Measurements from ENCODE around the gene ASAP3. TPM values are rescaled to one million over a fixed set of nuclear protein-coding genes. Genes with fewer than 3 reads are reported as not detected.
A peak's percentile ranks its signal among the peaks of the same experiment; 100 is the strongest.

Gene ASAP3
- total and polyA plus RNA-seq, 12 donors = 22.4 to 122 (median 77.3) TPM

DNA sequence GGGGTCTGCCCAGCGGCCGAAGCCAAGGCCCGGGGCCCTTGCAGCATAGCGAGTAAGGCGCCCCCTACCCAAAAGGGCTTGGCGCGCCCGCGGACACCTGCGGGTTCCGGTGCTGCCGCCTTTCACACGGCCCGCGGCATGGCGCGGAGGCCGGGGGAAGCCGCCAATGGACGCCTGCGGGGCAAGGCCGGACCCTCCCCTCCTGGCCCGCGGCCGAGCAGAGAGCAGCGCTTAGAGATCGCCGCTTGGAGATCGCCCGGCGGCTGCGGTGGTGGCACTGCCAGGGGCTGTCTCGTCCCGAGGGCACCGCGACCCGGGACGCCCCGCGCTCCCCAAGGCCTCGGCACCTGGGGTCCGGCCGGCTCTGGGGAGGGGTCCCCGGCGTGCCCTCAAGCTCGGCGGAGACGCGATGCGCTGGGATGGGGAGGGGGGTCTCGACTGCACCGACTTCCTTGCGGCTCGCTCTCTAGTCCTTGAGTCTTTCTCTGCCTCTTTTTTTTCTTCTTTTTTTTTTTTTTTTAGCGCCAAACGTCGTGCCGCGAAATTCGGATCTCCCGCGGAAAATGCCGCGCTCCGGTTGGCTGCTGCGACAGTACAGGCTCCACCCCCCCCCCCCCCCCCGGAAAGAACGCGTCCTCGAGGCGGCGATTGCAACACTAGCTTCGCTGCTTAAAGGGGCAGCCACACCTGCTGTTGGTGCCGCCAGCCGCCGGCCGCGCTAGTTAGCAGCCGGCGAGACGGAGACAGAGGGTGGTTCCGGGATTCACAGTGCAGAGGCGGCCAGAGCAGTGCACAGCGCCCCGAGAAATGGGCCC is 47.0 kb upstream of the ASAP3 start, which contains the start of gene E2F2:
E2F2 (minus strand) TSS at position 487 of the 815 bp plus-strand sequence; CDS start at position 47, 440 bp downstream.
- peak within 1 kb of the TSS in 3 of 4 donors; percentile 6 to 45 (median 14) for H3K4me3 ChIP-seq
- TF ChIP-seq, protein P1, sequence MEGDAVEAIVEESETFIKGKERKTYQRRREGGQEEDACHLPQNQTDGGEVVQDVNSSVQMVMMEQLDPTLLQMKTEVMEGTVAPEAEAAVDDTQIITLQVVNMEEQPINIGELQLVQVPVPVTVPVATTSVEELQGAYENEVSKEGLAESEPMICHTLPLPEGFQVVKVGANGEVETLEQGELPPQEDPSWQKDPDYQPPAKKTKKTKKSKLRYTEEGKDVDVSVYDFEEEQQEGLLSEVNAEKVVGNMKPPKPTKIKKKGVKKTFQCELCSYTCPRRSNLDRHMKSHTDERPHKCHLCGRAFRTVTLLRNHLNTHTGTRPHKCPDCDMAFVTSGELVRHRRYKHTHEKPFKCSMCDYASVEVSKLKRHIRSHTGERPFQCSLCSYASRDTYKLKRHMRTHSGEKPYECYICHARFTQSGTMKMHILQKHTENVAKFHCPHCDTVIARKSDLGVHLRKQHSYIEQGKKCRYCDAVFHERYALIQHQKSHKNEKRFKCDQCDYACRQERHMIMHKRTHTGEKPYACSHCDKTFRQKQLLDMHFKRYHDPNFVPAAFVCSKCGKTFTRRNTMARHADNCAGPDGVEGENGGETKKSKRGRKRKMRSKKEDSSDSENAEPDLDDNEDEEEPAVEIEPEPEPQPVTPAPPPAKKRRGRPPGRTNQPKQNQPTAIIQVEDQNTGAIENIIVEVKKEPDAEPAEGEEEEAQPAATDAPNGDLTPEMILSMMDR (IDR thresholded peaks at IDR 0.05) = no peak
- TF ChIP-seq POLR2A (IDR thresholded peaks at IDR 0.05) = peak in 1 of 2 donors; percentile 32
- intact Hi-C loops (cut with DNase I) = loop anchor here in 1 of 2 donors (10.0 kb wide), 1 partner anchor 106 kb away; the partner anchor contains the start of gene TCEA3
- H3K36me3 ChIP-seq (replicated peaks in 1 of 2) = no peaks in the 10 kb centered on the region
- H3K9me3 ChIP-seq (replicated peaks in 1 of 3) = no peaks in the 10 kb centered on the region
- peak; percentile 82 to 91 (median 88) for DNase-seq
- 0 to 1% (median 0%) methylated on average over 50 to 85 of the region's 85 CpGs for WGBS, 4 donors
- peak within 1 kb of the TSS; percentile 35 to 74 (median 49) for H3K27ac ChIP-seq
- H3K4me1 ChIP-seq (replicated peaks in 1 of 2) = peaks cover 23 to 47% of the 10 kb centered on the region in 2 donors
- H3K27me3 ChIP-seq = no peaks in the 10 kb centered on the region

DNA sequence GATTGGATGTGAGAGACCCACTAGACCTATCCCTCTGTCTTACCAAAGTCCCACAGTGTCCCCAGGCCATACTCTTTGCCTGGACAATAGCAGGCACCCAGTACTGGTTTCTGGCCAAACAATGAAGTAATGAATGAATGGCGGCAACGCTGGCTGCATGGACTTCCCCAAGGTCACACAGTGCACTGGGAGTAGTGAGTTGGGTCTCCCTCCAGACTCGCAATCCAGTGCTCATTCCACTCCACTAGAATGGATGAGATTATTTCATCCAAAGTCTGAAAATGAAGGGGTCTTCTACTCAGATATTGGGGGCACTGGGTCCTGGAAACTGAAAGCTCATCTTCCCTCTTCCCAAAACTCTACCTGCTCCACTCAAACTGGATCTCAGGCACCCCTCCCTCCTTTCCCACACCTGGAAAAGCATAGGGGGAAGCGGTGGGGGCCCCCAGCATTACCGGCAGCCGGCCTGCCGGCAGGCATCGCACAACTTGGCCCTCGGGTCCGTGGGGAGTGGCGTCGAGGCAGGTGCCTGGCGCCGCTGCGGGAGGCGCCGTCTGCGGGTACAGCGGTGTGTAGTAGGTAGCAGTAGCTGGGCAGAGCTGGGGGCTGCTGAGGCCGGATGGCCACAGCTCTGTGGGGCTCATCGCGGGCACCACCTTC is 46.2 kb upstream of the ASAP3 start:
- intact Hi-C loops (cut with DNase I) = loop anchor here in 1 of 2 donors (10.0 kb wide), 1 partner anchor 105 kb away; the partner anchor contains the start of gene TCEA3
- Histone ChIP-seq H3K36me3 (replicated peaks in 1 of 2) (no peaks in the 10 kb centered on the region), H3K9me3 (replicated peaks in 1 of 3) (no peaks in the 10 kb centered on the region), H3K27ac (no peak overlapping the region), H3K27me3 (no peaks in the 10 kb centered on the region), H3K4me3 (peak overlapping the region in 2 of 4 donors; percentile 14 to 45), H3K4me1 (replicated peaks in 1 of 2) (peaks cover 23 to 47% of the 10 kb centered on the region in 2 donors)
- 2 to 16% (median 4%) methylated on average over 10 to 22 of the region's 22 CpGs for WGBS, 4 donors
- peak in 1 of 7 donors; percentile 8 for DNase-seq
- TF ChIP-seq, protein P1 (IDR thresholded peaks at IDR 0.05) = no peak
- TF ChIP-seq POLR2A (IDR thresholded peaks at IDR 0.05) = no peak

DNA sequence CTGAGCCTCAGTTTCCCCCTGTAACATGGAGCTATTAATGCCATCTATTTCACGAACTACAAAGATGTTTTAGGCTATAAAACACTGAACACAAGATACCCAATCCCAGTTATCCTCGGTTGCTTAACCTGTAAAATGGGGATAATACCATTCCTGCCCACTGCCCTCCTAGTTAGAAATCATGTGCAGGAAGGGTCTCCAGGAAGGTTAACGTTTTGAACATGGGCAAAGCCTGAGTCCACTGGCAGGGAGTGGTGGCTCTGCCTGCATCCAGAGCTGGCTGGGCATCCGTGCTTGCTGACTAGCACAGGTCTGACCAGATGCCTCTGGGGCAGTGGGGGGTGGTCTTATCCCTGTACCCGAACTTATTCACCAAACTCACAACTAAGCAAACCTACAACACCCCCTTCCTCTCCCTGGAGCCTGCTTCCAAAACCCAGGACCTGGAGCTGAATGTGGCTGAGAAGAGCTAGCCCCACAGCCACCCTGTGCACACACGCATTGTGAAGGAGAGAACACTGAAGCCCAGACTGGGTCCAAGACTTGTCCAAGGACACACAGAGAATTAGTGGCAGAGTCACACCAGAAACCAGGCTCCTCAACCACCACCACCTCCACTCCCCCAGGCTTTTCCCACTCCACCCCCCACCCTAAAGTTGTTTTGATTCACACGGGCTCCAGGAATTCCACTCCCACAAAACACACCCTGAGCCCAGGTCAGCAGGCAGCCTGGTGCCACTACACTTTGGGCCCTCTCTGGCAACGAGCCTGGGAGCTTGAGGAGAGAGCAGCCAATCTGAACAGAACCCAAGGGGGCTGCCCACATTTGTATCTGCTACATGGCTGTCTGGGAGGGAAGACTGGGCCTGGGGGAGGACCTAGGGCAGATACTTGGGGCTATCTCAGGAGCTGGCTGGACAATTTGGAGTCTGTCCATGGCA is 45.4 kb upstream of the ASAP3 start:
- Histone ChIP-seq H3K27ac (no peak overlapping the region), H3K9me3 (replicated peaks in 1 of 3) (no peaks in the 10 kb centered on the region), H3K4me3 (no peak overlapping the region), H3K27me3 (no peaks in the 10 kb centered on the region), H3K4me1 (replicated peaks in 1 of 2) (peaks cover 23 to 47% of the 10 kb centered on the region in 2 donors), H3K36me3 (replicated peaks in 1 of 2) (no peaks in the 10 kb centered on the region)
- peak in 1 of 7 donors; percentile 6 for DNase-seq
- WGBS, 4 donors = 49 to 79% (median 59%) methylated on average over 5 to 8 of the region's 8 CpGs
- intact Hi-C loops (cut with DNase I) = loop anchor here (5.0 to 10.0 kb wide), 2 partner anchors 37 to 105 kb away; partner anchors contain the start of gene TCEA3 (in 1 of the 2)
- no peak for TF ChIP-seq POLR2A (IDR thresholded peaks at IDR 0.05)
- TF ChIP-seq, protein P1 (IDR thresholded peaks at IDR 0.05) = no peak

Data from adrenal gland (tissue), 12 donors.